Natural killer cell (primary cell): ENCODE results near the gene NRAP. TPM values are rescaled to one million over a fixed set of nuclear protein-coding genes. Genes with fewer than 3 reads are reported as not detected.
A peak's percentile ranks its signal among the peaks of the same experiment; 100 is the strongest.

Experiments
- ATAC-seq, 3 donors: fragments of 150-1000 bp in 2 of 3; fragments of 200-7000 bp in 1 of 3; cut with Tn5 transposase; 1 replicate in 1 of 3; 2 replicates in 2 of 3; pipeline ENCODE4 v1.10.0; 2021; ENCODE audit warnings: mild to moderate bottlenecking in 2 of 3, moderate library complexity in 2 of 3
- DNase-seq, 2 donors: peaks; one replicate each; pipeline versions ENCODE4 v3.0.0 to v3.0.0-alpha.2; 2013 to 2021; ENCODE audit warnings: mixed read lengths in 1 of 2
- H3K27ac ChIP-seq: one replicate; pipeline ENCODE4 v1.5.1; 2013; ENCODE audit warnings: mild to moderate bottlenecking, low read length
- H3K27me3 ChIP-seq: one replicate; pipeline ENCODE4 v1.6.1; 2013; ENCODE audit warnings: low read length; ENCODE audit not compliant: control insufficient read depth, insufficient read depth
- H3K36me3 ChIP-seq: one replicate; pipeline ENCODE4 v1.6.1; 2013; ENCODE audit warnings: low read length; ENCODE audit not compliant: control insufficient read depth, insufficient read depth
- H3K4me1 ChIP-seq: one replicate; pipeline ENCODE4 v1.6.1; 2013; ENCODE audit warnings: low read length; ENCODE audit not compliant: control insufficient read depth, insufficient read depth
- H3K4me3 ChIP-seq: one replicate; pipeline ENCODE4 v1.5.1; 2013; ENCODE audit warnings: low read length
- H3K9me3 ChIP-seq: one replicate; pipeline ENCODE4 v1.6.1; 2013; ENCODE audit warnings: low read length; ENCODE audit not compliant: control insufficient read depth, insufficient read depth
- H3K27ac Mint-ChIP-seq, 2 donors: one replicate each; pipeline ENCODE4 v1.8.0; 2022; ENCODE audit warnings: mild to moderate bottlenecking in 2 of 2, mixed read lengths in 2 of 2, moderate library complexity in 1 of 2
- H3K27me3 Mint-ChIP-seq, 2 donors: one replicate each; pipeline ENCODE4 v1.8.0; 2022; ENCODE audit warnings: low read depth in 2 of 2, mixed read lengths in 2 of 2
- H3K36me3 Mint-ChIP-seq: one replicate; pipeline ENCODE4 v1.8.0; 2022; ENCODE audit warnings: mixed read lengths
- H3K4me1 Mint-ChIP-seq, 2 donors: one replicate each; pipeline ENCODE4 v1.8.0; 2022; ENCODE audit warnings: mixed read lengths in 2 of 2
- H3K4me3 Mint-ChIP-seq: one replicate; pipeline ENCODE4 v1.8.0; 2022; ENCODE audit warnings: mild to moderate bottlenecking, moderate library complexity, mixed read lengths
- H3K9me3 Mint-ChIP-seq, 2 donors: one replicate each; pipeline ENCODE4 v1.8.0; 2022; ENCODE audit warnings: mixed read lengths in 2 of 2
- WGBS: methylation state at CpG from one replicate; pipeline ENCODE4 v1.1.7; 2013; ENCODE audit warnings: missing lambda C conversion rate; ENCODE audit not compliant: insufficient coverage; 5-methylcytosine and 5-hydroxymethylcytosine counted together
- intact Hi-C: fragments of 100-400 bp; cut with micrococcal nuclease; formaldehyde crosslinking; loops from one replicate; pipeline ENCODE4 v1.14.2; 2022
- total RNA-seq, 4 donors: library from RNA; stranded (reverse); fragments of 120-200 nt in 1 of 4; gene quantifications; one replicate each; pipeline versions ENCODE4 v1.2.3 to v1.2.4, GENCODE V29; 2013 to 2022
- TF ChIP-seq, protein P1 (sequence below): fragments of 200-600 bp; IDR thresholded peaks from one replicate; pipeline ENCODE4 v1.8.0; 2022; ENCODE audit warnings: antibody characterized with exemption

NRAP gene
- total RNA-seq, 3 donors from 2014 or later (not counting 1 experiment from before 2014, with no cell fraction given): not detected

DNA sequence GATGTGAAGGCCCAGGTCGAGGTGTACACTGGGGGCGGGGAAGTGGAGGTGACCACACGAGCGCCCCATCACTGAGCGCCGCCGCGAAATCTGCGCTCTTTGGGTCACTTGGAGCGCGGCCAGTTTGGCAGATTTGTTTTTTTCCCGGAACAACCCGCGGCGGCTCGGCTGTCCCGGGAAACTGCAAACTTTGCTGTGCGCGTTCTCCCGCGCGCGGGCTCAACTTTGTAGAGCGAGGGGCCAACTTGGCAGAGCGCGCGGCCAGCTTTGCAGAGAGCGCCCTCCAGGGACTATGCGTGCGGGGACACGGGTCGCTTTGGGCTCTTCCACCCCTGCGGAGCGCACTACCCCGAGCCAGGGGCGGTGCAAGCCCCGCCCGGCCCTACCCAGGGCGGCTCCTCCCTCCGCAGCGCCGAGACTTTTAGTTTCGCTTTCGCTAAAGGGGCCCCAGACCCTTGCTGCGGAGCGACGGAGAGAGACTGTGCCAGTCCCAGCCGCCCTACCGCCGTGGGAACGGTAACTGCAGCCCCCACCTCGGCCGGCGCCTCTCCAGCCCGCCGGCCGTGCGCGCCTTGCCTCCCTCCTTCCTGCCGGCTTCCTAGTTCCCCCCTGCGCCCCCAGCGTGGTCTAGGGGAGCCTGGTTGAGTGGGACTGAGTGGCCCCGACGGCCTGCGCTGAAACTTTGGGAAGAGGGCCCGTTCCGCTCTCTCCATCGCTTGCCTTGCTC is 15.8 kb upstream of the NRAP start, which contains the start of gene CASP7:
TSS of gene CASP7 (plus strand) at position 450 of the 727 bp plus-strand sequence. CDS start 17,582 bp downstream, outside the sequence.
- DNase-seq (peak; percentile 63 to 89), ATAC-seq (peak; percentile 85 to 95 (median 88))
- Histone ChIP-seq H3K27ac (peak within 1 kb of the TSS; percentile 98), H3K4me3 (peak within 1 kb of the TSS; percentile 60), H3K9me3 (no peaks in the 10 kb centered on the region), H3K4me1 (peaks cover 27% of the 10 kb centered on the region), H3K27me3 (no peaks in the 10 kb centered on the region), H3K36me3 (no peaks in the 10 kb centered on the region)
- no peaks in the 10 kb centered on the region for H3K9me3 Mint-ChIP-seq
- under 1% methylated on average over 68 of the region's 68 CpGs for WGBS
- H3K4me3 Mint-ChIP-seq: peak within 1 kb of the TSS; percentile 96
- H3K4me1 Mint-ChIP-seq: peaks cover 48 to 53% of the 10 kb centered on the region in 2 donors
- no peaks in the 10 kb centered on the region for H3K36me3 Mint-ChIP-seq
- TF ChIP-seq, protein P1, sequence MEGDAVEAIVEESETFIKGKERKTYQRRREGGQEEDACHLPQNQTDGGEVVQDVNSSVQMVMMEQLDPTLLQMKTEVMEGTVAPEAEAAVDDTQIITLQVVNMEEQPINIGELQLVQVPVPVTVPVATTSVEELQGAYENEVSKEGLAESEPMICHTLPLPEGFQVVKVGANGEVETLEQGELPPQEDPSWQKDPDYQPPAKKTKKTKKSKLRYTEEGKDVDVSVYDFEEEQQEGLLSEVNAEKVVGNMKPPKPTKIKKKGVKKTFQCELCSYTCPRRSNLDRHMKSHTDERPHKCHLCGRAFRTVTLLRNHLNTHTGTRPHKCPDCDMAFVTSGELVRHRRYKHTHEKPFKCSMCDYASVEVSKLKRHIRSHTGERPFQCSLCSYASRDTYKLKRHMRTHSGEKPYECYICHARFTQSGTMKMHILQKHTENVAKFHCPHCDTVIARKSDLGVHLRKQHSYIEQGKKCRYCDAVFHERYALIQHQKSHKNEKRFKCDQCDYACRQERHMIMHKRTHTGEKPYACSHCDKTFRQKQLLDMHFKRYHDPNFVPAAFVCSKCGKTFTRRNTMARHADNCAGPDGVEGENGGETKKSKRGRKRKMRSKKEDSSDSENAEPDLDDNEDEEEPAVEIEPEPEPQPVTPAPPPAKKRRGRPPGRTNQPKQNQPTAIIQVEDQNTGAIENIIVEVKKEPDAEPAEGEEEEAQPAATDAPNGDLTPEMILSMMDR: no peak
- intact Hi-C loops: loop anchor here (1.0 kb wide), 1 partner anchor 495 kb away; the partner anchor contains the start of gene CCDC186
- peaks cover 0 to under 1% of the 10 kb centered on the region in 2 donors for H3K27me3 Mint-ChIP-seq
- H3K27ac Mint-ChIP-seq: peak within 1 kb of the TSS; percentile 92 to 95

DNA sequence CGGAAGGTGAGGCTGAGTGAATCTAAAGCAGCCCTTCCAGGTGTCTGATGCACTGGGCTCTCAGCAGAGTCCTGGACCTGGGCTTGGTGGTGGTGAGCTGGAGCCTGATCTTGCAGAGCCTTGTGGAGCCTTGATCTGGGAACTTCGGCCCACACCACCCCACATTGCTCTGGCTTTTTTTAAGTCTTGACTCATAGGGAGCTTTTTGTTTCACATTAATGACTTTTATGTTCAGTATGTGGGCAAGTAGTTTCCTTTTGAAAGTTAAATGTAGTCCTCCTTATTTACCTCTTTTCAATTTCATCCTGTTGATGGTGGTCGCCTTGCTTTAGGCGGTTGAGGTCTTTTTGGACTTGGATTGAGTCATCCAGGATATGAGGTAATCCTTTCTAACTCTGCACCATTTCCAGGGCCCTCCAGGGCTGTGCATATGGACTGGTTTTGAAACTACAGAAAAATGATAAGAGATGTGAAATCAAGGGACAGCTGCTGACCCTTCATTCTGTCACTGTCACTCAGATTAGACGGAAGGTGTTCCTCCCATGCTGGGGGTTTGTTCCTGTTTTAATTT is 2.9 kb upstream of the NRAP start:
- H3K4me3 ChIP-seq: no peak overlapping the region
- intact Hi-C loops: no loop called here
- no peak for DNase-seq
- H3K4me1 Mint-ChIP-seq: no peaks in the 10 kb centered on the region
- H3K27ac ChIP-seq: no peak overlapping the region
- peaks cover 0 to 2% of the 10 kb centered on the region in 2 donors for H3K9me3 Mint-ChIP-seq
- no peak overlapping the region for H3K27ac Mint-ChIP-seq
- peaks cover 19 to 23% of the 10 kb centered on the region in 2 donors for H3K27me3 Mint-ChIP-seq
- TF ChIP-seq, protein P1: no peak
- peaks cover 5% of the 10 kb centered on the region for H3K9me3 ChIP-seq
- no peaks in the 10 kb centered on the region for H3K36me3 ChIP-seq
- no peak overlapping the region for H3K4me3 Mint-ChIP-seq
- 83% methylated on average over 2 of the region's 5 CpGs for WGBS
- H3K36me3 Mint-ChIP-seq: no peaks in the 10 kb centered on the region
- no peaks in the 10 kb centered on the region for H3K4me1 ChIP-seq
- no peak for ATAC-seq
- peaks cover 4% of the 10 kb centered on the region for H3K27me3 ChIP-seq

DNA sequence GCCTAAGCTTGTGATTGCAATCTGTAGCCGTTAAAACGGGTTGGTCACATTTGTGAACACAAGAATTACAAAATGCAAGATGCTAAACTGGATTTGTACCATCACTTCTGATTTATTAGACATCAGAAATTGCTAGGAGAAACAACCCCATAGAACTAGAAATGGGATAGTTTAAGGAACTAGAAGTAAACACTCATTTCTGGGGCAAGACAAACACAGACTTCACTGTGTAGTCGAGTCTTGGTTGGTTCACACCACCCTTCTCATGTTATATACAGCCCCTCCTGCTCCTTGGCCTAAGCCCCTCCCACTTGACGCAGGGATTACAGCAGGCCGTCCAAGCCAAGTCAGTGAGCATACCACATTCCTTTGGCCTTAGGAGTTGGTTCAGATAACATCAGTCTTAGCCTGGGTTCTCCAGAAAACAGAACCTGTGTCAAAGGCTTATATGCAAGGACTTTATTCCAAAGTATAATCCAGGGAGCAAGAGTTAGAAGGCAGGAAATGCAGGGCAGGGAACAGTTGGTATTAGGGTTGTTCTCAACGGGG is 2.0 kb upstream of the NRAP start:
- Histone ChIP-seq H3K27ac (no peak overlapping the region), H3K4me1 (no peaks in the 10 kb centered on the region), H3K36me3 (no peaks in the 10 kb centered on the region), H3K27me3 (peaks cover 4% of the 10 kb centered on the region), H3K9me3 (peaks cover 5% of the 10 kb centered on the region), H3K4me3 (no peak overlapping the region)
- Mint-ChIP-seq H3K36me3 (no peaks in the 10 kb centered on the region), H3K27me3 (peaks cover 16 to 19% of the 10 kb centered on the region in 2 donors), H3K4me1 (no peaks in the 10 kb centered on the region), H3K9me3 (peaks cover 0 to 2% of the 10 kb centered on the region in 2 donors), H3K4me3 (no peak overlapping the region), H3K27ac (no peak overlapping the region)
- no peak for DNase-seq
- ATAC-seq: no peak
- intact Hi-C loops: no loop called here
- TF ChIP-seq, protein P1: no peak
- WGBS: 89% methylated on average over 6 of the region's 6 CpGs
